Measurements from ENCODE around the gene ITM2C. TPM values are rescaled to one million over a fixed set of nuclear protein-coding genes. Genes with fewer than 3 reads are reported as not detected.
A peak's percentile ranks its signal among the peaks of the same experiment; 100 is the strongest.

The ITM2C gene
- total and polyA plus RNA-seq, 2 of the 13 experiments (the other 11 are each of a cell fraction or from before 2014, with no cell fraction given), result 70.5 to 270 TPM

- TF ChIP-seq SIN3A (IDR thresholded peaks at IDR 0.05; ENCODE audit: borderline replicate concordance, low read depth, low read length) (peak; percentile 67; the same call in 1 of the 2 replicates), BCL3 (CRISPR knock-in tag; IDR thresholded peaks at IDR 0.05) (0 out of 2 replicates have a peak, but pooled peaks have one; percentile 65), CBX2 (IDR thresholded peaks at IDR 0.05; ENCODE audit: low read depth, low read length) (no peak), CBX2 (CRISPR knock-in tag; IDR thresholded peaks at IDR 0.05; ENCODE audit: low read depth) (no peak), ARID2 (CRISPR knock-in tag; IDR thresholded peaks at IDR 0.05; ENCODE audit: borderline replicate concordance) (no peak), ZNF496 (CRISPR knock-in tag; IDR thresholded peaks at IDR 0.05; ENCODE audit: insufficient replicate concordance) (no peak), ZNF430 (CRISPR knock-in tag; IDR thresholded peaks at IDR 0.05) (peak; percentile 9; the same call in 1 of the 2 replicates), ZNF816 (CRISPR knock-in tag; IDR thresholded peaks at IDR 0.05; ENCODE audit: borderline replicate concordance) (peak; percentile 71; the same call in 1 of the 2 replicates), DMTF1 (CRISPR knock-in tag; IDR thresholded peaks at IDR 0.05) (no peak), ATF1 (CRISPR knock-in tag; IDR thresholded peaks at IDR 0.05) (no peak), CBX5 (CRISPR knock-in tag; IDR thresholded peaks at IDR 0.05; ENCODE audit: borderline replicate concordance) (no peak), ZBTB2 (CRISPR knock-in tag; IDR thresholded peaks at IDR 0.05; ENCODE audit: low read depth) (no peak; the same call in 1 of the 2 replicates), ZNF691 (CRISPR knock-in tag; IDR thresholded peaks at IDR 0.05; ENCODE audit: borderline replicate concordance, low read depth) (no peak; the same call in 1 of the 2 replicates), ZNF263 (CRISPR knock-in tag; IDR thresholded peaks at IDR 0.05) (no peak; the same call in 1 of the 2 replicates), POGK (CRISPR knock-in tag; conservative IDR thresholded peaks at IDR 0.05) (peak; percentile 66; the same call in 1 of the 2 replicates), ZFP36L2 (CRISPR knock-in tag; IDR thresholded peaks at IDR 0.05) (no peak)
Measured at GRCh38 chr2:230864605-230865306, at the start of gene ITM2C (continued).
